DND-41 (cell line): Measurements from ENCODE around the gene PTGS1.

Source experiments
- ATAC-seq: fragments of 200-7000 bp; cut with Tn5 transposase; 3 replicates; pipeline ENCODE4 v1.9.1; 2021; ENCODE audit warnings: low read depth; ENCODE audit not compliant: insufficient read depth
- DNase-seq: peaks from one replicate; pipeline ENCODE4 v3.0.0-alpha.2; 2020
- H2AFZ ChIP-seq: 2 replicates; pipeline ENCODE4 v1.6.0; 2012; ENCODE audit warnings: low read depth, low read length
- H3K27ac ChIP-seq: 2 replicates; pipeline ENCODE4 v1.5.1; 2012; ENCODE audit warnings: low read length, inconsistent platforms
- H3K27me3 ChIP-seq: fragments of 200-600 bp; sonication (generic); 2 replicates; pipeline ENCODE4 v1.6.0; 2012; ENCODE audit warnings: low read length, mild to moderate bottlenecking, inconsistent platforms; ENCODE audit not compliant: insufficient read depth, poor library complexity
- H3K36me3 ChIP-seq: 2 replicates; pipeline ENCODE4 v1.5.1; 2012; ENCODE audit warnings: low read length, inconsistent platforms; ENCODE audit not compliant: insufficient read depth
- H3K4me1 ChIP-seq: 2 replicates; pipeline ENCODE4 v1.5.1; 2012; ENCODE audit warnings: mild to moderate bottlenecking, low read length; ENCODE audit not compliant: insufficient read depth
- H3K4me2 ChIP-seq: 2 replicates; pipeline ENCODE4 v1.6.0; 2012; ENCODE audit warnings: mild to moderate bottlenecking, moderate library complexity, low read length, inconsistent platforms; ENCODE audit not compliant: insufficient read depth
- H3K4me3 ChIP-seq, 2 experiments: fragments of 200-600 bp in 1 of 2; shearing (Covaris generic) in 1 of 2; 2 replicates each; pipeline ENCODE4 v1.5.1; 2012 to 2016; ENCODE audit warnings: inconsistent platforms in 2 of 2, low read length in 2 of 2, mild to moderate bottlenecking in 2 of 2, low read depth in 1 of 2, moderate library complexity in 1 of 2
- H3K79me2 ChIP-seq: 2 replicates; pipeline ENCODE4 v1.6.0; 2012; ENCODE audit warnings: low read length, inconsistent platforms; ENCODE audit not compliant: insufficient read depth
- H3K9ac ChIP-seq: 2 replicates; pipeline ENCODE4 v1.6.0; 2012; ENCODE audit warnings: low read depth, mild to moderate bottlenecking, inconsistent platforms, low read length, moderate library complexity
- H3K9me3 ChIP-seq: 2 replicates; pipeline ENCODE4 v1.5.1; 2012; ENCODE audit warnings: low read length, moderate library complexity, mild to moderate bottlenecking, inconsistent platforms; ENCODE audit not compliant: insufficient read depth, severe bottlenecking
- H4K20me1 ChIP-seq: 2 replicates; pipeline ENCODE4 v1.6.0; 2012; ENCODE audit warnings: low read length; ENCODE audit not compliant: insufficient read depth
- CTCF ChIP-seq: IDR thresholded peaks from 2 replicates; pipeline ENCODE4 v1.5.1; 2012; ENCODE audit warnings: borderline replicate concordance, low read length, moderate library complexity, mild to moderate bottlenecking; ENCODE audit not compliant: poor library complexity, severe bottlenecking; ENCODE audit errors: extremely low read depth
- EZH2 ChIP-seq: IDR thresholded peaks from 3 replicates; pipeline ENCODE4 v1.6.1; 2012; ENCODE audit warnings: borderline replicate concordance, low read depth, mild to moderate bottlenecking, moderate library complexity, low read length, inconsistent platforms; ENCODE audit not compliant: severe bottlenecking

The PTGS1 gene

DNA sequence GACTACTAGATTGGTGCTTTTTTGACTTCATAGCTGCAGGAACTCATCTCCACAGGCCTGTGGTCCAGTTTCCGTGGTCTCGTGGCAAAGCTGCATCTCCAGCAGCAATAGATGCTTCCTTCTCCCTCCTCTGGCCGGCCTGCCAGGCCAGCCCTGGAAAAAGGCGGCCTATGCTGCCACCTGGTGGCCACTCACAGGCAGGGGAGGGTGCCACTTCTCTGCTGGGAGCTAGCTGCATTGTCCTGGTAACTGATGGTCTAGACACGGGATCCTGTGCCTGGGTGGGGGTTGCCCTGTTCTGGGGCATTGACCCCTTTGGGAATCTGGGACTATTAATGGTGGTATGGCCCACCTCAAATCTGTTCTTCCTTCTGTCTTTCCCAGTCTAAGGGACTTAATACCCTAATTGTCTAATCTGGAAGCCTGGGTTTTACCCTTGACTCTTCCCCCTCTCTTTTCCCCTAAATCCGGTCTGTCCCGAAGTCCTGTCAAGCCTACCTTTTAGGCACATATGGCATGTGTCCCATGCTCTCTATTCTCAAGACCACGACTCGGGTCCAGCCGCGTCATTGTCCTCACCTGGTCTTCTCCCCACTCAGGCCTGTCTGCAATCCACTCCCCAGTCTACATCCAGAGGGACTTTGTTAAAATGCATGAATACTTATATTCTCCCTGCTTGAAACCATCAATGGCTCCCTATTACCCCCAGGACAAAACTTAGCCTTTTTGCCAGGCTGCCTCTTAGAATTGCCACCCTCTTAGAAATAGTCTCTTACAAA lies 20.1 kb upstream of the PTGS1 start:
- Histone ChIP-seq H3K27me3 (no peaks in the 10 kb centered on the region), H3K36me3 (no peaks in the 10 kb centered on the region), H2AFZ (no peak overlapping the region), H3K4me2 (no peak overlapping the region), H3K4me3 (no peak overlapping the region), H3K9me3 (no peaks in the 10 kb centered on the region), H3K27ac (no peak overlapping the region), H3K79me2 (no peaks in the 10 kb centered on the region), H3K9ac (no peak overlapping the region), H4K20me1 (no peaks in the 10 kb centered on the region), H3K4me1 (no peaks in the 10 kb centered on the region)
- ATAC-seq: peak; percentile 96
- peak; percentile 66 for DNase-seq
- peak; percentile 95 for TF ChIP-seq CTCF
- no peak for TF ChIP-seq EZH2

DNA sequence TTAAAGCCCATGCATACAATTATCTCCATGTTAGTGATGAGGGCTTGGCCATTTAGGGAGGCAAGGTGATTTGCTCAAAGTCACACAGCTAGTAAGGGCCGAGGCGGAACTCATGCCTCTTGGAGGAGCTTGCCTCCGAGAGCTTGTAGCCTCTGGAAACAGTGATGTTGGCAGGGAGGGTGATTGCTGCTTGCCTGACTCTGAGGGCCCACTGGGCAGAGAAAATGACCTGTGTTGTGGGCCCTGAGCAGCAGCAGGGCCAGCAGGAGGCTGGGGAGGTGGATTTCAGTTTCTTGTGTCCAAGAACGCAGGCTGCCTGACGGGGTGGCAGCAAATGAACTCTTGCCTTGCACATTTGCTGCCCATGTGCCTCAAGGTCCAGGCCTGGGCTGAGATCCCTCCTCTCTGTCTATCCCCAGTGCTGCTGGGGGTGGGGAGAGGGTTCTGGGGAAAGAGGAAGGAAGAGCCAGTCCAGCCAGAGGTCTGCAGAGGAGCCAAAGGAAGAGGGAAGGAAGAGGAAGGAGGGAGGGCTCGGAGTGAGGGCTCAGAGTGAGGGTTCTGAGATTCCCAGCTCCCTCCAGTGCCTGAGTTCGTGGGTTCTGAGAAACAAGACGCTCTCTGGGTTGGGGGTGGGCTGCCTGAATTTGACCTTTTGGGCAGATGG lies 16.2 kb upstream of the PTGS1 start:
- no peak overlapping the region for H3K4me2 ChIP-seq
- no peaks in the 10 kb centered on the region for H4K20me1 ChIP-seq
- no peak overlapping the region for H2AFZ ChIP-seq
- H3K9me3 ChIP-seq: no peaks in the 10 kb centered on the region
- H3K4me1 ChIP-seq: no peaks in the 10 kb centered on the region
- H3K79me2 ChIP-seq: no peaks in the 10 kb centered on the region
- H3K27me3 ChIP-seq: no peaks in the 10 kb centered on the region
- ATAC-seq (no peak), DNase-seq (no peak)
- H3K36me3 ChIP-seq: no peaks in the 10 kb centered on the region
- H3K27ac ChIP-seq: no peak overlapping the region
- TF ChIP-seq CTCF (no peak), EZH2 (no peak)
- H3K9ac ChIP-seq: no peak overlapping the region
- no peak overlapping the region for H3K4me3 ChIP-seq

- TF ChIP-seq CTCF (no peak), EZH2 (no peak)
- no peak overlapping the region for H3K9ac ChIP-seq
- DNase-seq (no peak), ATAC-seq (no peak)
- H3K4me3 ChIP-seq: no peak overlapping the region
- H3K4me1 ChIP-seq: no peaks in the 10 kb centered on the region
- no peak overlapping the region for H2AFZ ChIP-seq
- no peaks in the 10 kb centered on the region for H4K20me1 ChIP-seq
- H3K9me3 ChIP-seq: no peaks in the 10 kb centered on the region
- H3K79me2 ChIP-seq: no peaks in the 10 kb centered on the region
- H3K27me3 ChIP-seq: no peaks in the 10 kb centered on the region
- no peaks in the 10 kb centered on the region for H3K36me3 ChIP-seq
- H3K27ac ChIP-seq: no peak overlapping the region
- no peak overlapping the region for H3K4me2 ChIP-seq
These were observed 15.4 kb upstream of the PTGS1 start for GRCh38 chr9:122355336-122355875.
